PC-3 (cell line): Measurements from ENCODE around the gene CSF2. TPM values are rescaled to one million over a fixed set of nuclear protein-coding genes. Genes with fewer than 3 reads are reported as not detected.

Experiments used
- ATAC-seq: fragments of 200-7000 bp; cut with Tn5 transposase; 2 replicates; pipeline ENCODE4 v1.9.1; 2020; ENCODE audit warnings: mild to moderate bottlenecking, moderate library complexity
- BruUV-seq: library from RNA; stranded (reverse); fragments of 400-500 nt; replicated peaks from 2 replicates; lab custom pipeline; 2021; lab: Mats Ljungman, UMichigan
- CTCF ChIA-PET: fragments of 300-600 bp; sonication (Branson Sonifier 250); formaldehyde crosslinking; loops from one replicate; lab custom pipeline; 2022; ENCODE audit warnings: antibody characterized with exemption; lab: Charles Lee
- POLR2A ChIA-PET: fragments of 300-600 bp; sonication (Branson Sonifier 250); formaldehyde crosslinking; loops from one replicate; lab custom pipeline; 2022; ENCODE audit warnings: antibody characterized with exemption; ENCODE audit not compliant: unreplicated experiment; lab: Charles Lee
- DNase-seq: peaks from one replicate; pipeline ENCODE4 v3.0.0-alpha.2; 2015
- H2AFZ ChIP-seq: fragments of 300-600 bp; sonication (generic); 2 replicates; pipeline ENCODE4 v1.6.0; 2016; ENCODE audit warnings: antibody characterized with exemption, low read length
- H3F3A ChIP-seq: fragments of 300-600 bp; sonication (generic); one replicate; pipeline ENCODE4 v1.6.0; 2017; ENCODE audit warnings: antibody characterized with exemption, low read length, control low read depth, mild to moderate bottlenecking; ENCODE audit not compliant: unreplicated experiment
- H3K27ac ChIP-seq: fragments of 300-600 bp; sonication (generic); 2 replicates; pipeline ENCODE4 v1.5.1; 2016; ENCODE audit warnings: mild to moderate bottlenecking, low read length
- H3K27me3 ChIP-seq: fragments of 300-600 bp; sonication (generic); 2 replicates; pipeline ENCODE4 v1.6.1; 2016; ENCODE audit warnings: low read length, mixed read lengths
- H3K36me3 ChIP-seq: fragments of 300-600 bp; sonication (generic); 2 replicates; pipeline ENCODE4 v1.6.1; 2016; ENCODE audit warnings: low read depth, mixed run types, low read length, mixed read lengths
- H3K4me1 ChIP-seq: fragments of 300-600 bp; sonication (generic); 2 replicates; pipeline ENCODE4 v1.5.1; 2016; ENCODE audit warnings: low read length; ENCODE audit not compliant: insufficient read depth
- H3K4me2 ChIP-seq: fragments of 300-600 bp; sonication (generic); 2 replicates; pipeline ENCODE4 v1.6.0; 2016; ENCODE audit warnings: low read length
- H3K4me3 ChIP-seq: fragments of 300-600 bp; sonication (generic); 2 replicates; pipeline ENCODE4 v1.5.1; 2016; ENCODE audit warnings: mild to moderate bottlenecking, low read length, mixed read lengths
- H3K79me2 ChIP-seq: fragments of 300-600 bp; sonication (generic); 2 replicates; pipeline ENCODE4 v1.6.1; 2017; ENCODE audit warnings: low read length, mixed read lengths
- H3K9ac ChIP-seq: fragments of 300-600 bp; sonication (generic); 2 replicates; pipeline ENCODE4 v1.6.0; 2016; ENCODE audit warnings: mild to moderate bottlenecking, low read length
- H3K9me2 ChIP-seq: fragments of 300-600 bp; sonication (generic); replicated peaks from 2 replicates; pipeline ENCODE4 v1.6.1; 2016; ENCODE audit warnings: mixed run types, low read length, mixed read lengths
- H3K9me3 ChIP-seq: fragments of 300-600 bp; sonication (generic); 2 replicates; pipeline ENCODE4 v1.6.1; 2016; ENCODE audit warnings: low read length, mixed read lengths
- H4K20me1 ChIP-seq: fragments of 300-600 bp; sonication (generic); 2 replicates; pipeline ENCODE4 v1.6.1; 2016; ENCODE audit warnings: low read length, mixed read lengths
- CTCF ChIP-seq: fragments of 300-600 bp; sonication (generic); conservative IDR thresholded peaks from 2 replicates; pipeline ENCODE4 v1.5.1; 2017; ENCODE audit warnings: antibody characterized with exemption, low read depth, mild to moderate bottlenecking, low read length
- EZH2 ChIP-seq: fragments of 300-600 bp; sonication (generic); IDR thresholded peaks from one replicate; pipeline ENCODE4 v1.6.1; 2017; ENCODE audit warnings: antibody characterized with exemption, mild to moderate bottlenecking, low read length; ENCODE audit not compliant: unreplicated experiment
- EZH2phosphoT487 ChIP-seq: fragments of 300-600 bp; sonication (generic); IDR thresholded peaks from 2 replicates; pipeline ENCODE4 v1.6.1; 2018; ENCODE audit warnings: mild to moderate bottlenecking, antibody characterized with exemption, low read length, borderline replicate concordance
- intact Hi-C: fragments of 100-400 bp; cut with micrococcal nuclease; formaldehyde crosslinking; loops from 2 replicates; pipeline ENCODE4 v1.9.0; 2023
- total RNA-seq: library from RNA; depleted of rRNA; stranded (reverse); fragments of >200 nt; gene quantifications from 2 replicates; pipeline ENCODE4 v1.2.3, GENCODE V29; 2014

Gene CSF2
- total RNA-seq, 1 experiment from 2014 or later = 93.6 TPM

GRCh38 chr5:132044207-132044606 lies 29.4 kb upstream of the CSF2 start:
- POLR2A ChIA-PET = no interaction called here
- no peaks in the 10 kb centered on the region for H3K4me1 ChIP-seq
- H3K9ac ChIP-seq = no peak overlapping the region
- TF ChIP-seq CTCF = no peak
- TF ChIP-seq EZH2 = no peak
- TF ChIP-seq EZH2phosphoT487 = no peak
- intact Hi-C loops = no loop called here
- H3F3A ChIP-seq = no peaks in the 10 kb centered on the region
- CTCF ChIA-PET = no interaction called here
- no peak for ATAC-seq
- no peaks in the 10 kb centered on the region for H3K79me2 ChIP-seq
- no TSS peak for BruUV-seq
- no peak for DNase-seq
- H3K4me3 ChIP-seq = no peak overlapping the region
- H3K36me3 ChIP-seq = no peaks in the 10 kb centered on the region
- peaks cover 15% of the 10 kb centered on the region for H3K27me3 ChIP-seq
- no peak overlapping the region for H3K27ac ChIP-seq
- H2AFZ ChIP-seq = no peak overlapping the region
- no peaks in the 10 kb centered on the region for H3K9me2 ChIP-seq
- no peaks in the 10 kb centered on the region for H4K20me1 ChIP-seq
- H3K4me2 ChIP-seq = no peak overlapping the region
- H3K9me3 ChIP-seq = no peaks in the 10 kb centered on the region

- H3F3A ChIP-seq = no peaks in the 10 kb centered on the region
- no peaks in the 10 kb centered on the region for H4K20me1 ChIP-seq
- H2AFZ ChIP-seq = no peak overlapping the region
- no peak overlapping the region for H3K9ac ChIP-seq
- CTCF ChIA-PET = no interaction called here
- H3K27ac ChIP-seq = no peak overlapping the region
- 0 out of 2 replicates have a peak, but pooled peaks cover 6% of the 10 kb centered on the region for H3K27me3 ChIP-seq
- no TSS peak for BruUV-seq
- no peak for ATAC-seq
- no peak overlapping the region for H3K4me3 ChIP-seq
- no peak for DNase-seq
- H3K4me2 ChIP-seq = no peak overlapping the region
- intact Hi-C loops = no loop called here
- POLR2A ChIA-PET = no interaction called here
- TF ChIP-seq EZH2 (no peak), CTCF (no peak), EZH2phosphoT487 (no peak)
- H3K9me2 ChIP-seq = no peaks in the 10 kb centered on the region
- H3K9me3 ChIP-seq = no peaks in the 10 kb centered on the region
- H3K4me1 ChIP-seq = no peaks in the 10 kb centered on the region
- no peaks in the 10 kb centered on the region for H3K36me3 ChIP-seq
- no peaks in the 10 kb centered on the region for H3K79me2 ChIP-seq
Observed at GRCh38 chr5:132046880-132047299, 26.7 kb upstream of the CSF2 start.

GRCh38 chr5:132049093-132049492 lies 24.5 kb upstream of the CSF2 start:
- DNase-seq = no peak
- no peak for TF ChIP-seq EZH2
- no peak for TF ChIP-seq CTCF
- TF ChIP-seq EZH2phosphoT487 = no peak
- no TSS peak for BruUV-seq

More at GRCh38 chr5:132049093-132049492, 24.5 kb upstream of the CSF2 start:
- H2AFZ ChIP-seq = no peak overlapping the region
- H3F3A ChIP-seq = no peaks in the 10 kb centered on the region
- no peaks in the 10 kb centered on the region for H3K4me1 ChIP-seq
- no peaks in the 10 kb centered on the region for H4K20me1 ChIP-seq
- H3K9me2 ChIP-seq = no peaks in the 10 kb centered on the region
- no peak for ATAC-seq
- H3K4me3 ChIP-seq = no peak overlapping the region
- POLR2A ChIA-PET = no interaction called here
- H3K36me3 ChIP-seq = no peaks in the 10 kb centered on the region
- H3K79me2 ChIP-seq = no peaks in the 10 kb centered on the region
- no peak overlapping the region for H3K27ac ChIP-seq
- no peak overlapping the region for H3K9ac ChIP-seq
- CTCF ChIA-PET = no interaction called here
- no peaks in the 10 kb centered on the region for H3K27me3 ChIP-seq
- intact Hi-C loops = no loop called here
- no peaks in the 10 kb centered on the region for H3K9me3 ChIP-seq
- no peak overlapping the region for H3K4me2 ChIP-seq
